Tibial nerve (tissue), 3 donors: ENCODE data around the gene EFCAB8.

Experiments used
- POLR2A ChIP-seq, 2 donors: fragments of 450-650 bp; IDR thresholded peaks; one replicate each; pipeline ENCODE4 v1.6.1; 2017; ENCODE audit warnings: antibody characterized with exemption in 2 of 2, mild to moderate bottlenecking in 2 of 2, moderate library complexity in 2 of 2
- TF ChIP-seq, protein P1 (sequence below), 5 experiments: fragments of 200-600 bp in 3 of 5; fragments of 450-650 bp in 2 of 5; sonication (generic) in 3 of 5; IDR thresholded peaks; one replicate each; pipeline ENCODE4 v1.5.1; 2016 to 2019; ENCODE audit warnings: antibody characterized with exemption in 5 of 5, mild to moderate bottlenecking in 3 of 5, moderate library complexity in 2 of 5

DNA sequence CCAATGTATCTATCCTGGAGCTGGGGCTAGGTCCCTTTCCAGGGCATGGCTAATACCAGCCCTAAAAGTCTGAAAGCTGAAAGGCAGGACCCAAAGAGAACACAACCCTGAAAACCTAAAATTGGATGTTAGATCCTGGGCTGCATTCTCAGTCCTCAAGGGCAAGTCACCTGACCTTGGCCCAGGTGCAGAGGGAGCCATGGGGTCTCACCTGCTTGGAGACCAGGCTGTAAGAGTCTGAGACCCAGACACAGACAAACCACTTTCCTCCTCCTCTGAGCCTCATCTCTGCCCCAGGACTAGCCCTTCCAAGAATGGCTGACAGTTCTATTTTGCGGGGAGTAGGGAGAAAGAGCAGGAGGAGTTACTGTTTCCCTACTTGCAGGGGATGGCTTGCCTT lies 60.0 kb downstream of the EFCAB8 start:
- TF ChIP-seq, protein P1, sequence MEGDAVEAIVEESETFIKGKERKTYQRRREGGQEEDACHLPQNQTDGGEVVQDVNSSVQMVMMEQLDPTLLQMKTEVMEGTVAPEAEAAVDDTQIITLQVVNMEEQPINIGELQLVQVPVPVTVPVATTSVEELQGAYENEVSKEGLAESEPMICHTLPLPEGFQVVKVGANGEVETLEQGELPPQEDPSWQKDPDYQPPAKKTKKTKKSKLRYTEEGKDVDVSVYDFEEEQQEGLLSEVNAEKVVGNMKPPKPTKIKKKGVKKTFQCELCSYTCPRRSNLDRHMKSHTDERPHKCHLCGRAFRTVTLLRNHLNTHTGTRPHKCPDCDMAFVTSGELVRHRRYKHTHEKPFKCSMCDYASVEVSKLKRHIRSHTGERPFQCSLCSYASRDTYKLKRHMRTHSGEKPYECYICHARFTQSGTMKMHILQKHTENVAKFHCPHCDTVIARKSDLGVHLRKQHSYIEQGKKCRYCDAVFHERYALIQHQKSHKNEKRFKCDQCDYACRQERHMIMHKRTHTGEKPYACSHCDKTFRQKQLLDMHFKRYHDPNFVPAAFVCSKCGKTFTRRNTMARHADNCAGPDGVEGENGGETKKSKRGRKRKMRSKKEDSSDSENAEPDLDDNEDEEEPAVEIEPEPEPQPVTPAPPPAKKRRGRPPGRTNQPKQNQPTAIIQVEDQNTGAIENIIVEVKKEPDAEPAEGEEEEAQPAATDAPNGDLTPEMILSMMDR (IDR thresholded peaks at IDR 0.05) = no peak
- TF ChIP-seq POLR2A (IDR thresholded peaks at IDR 0.05) = no peak
